GM20431 (cell line): ENCODE measurements around the gene ST7.

Source experiments
- in situ Hi-C: fragments of 300-500 bp; cut with MseI, MboI; formaldehyde crosslinking; loops from one replicate; pipeline ENCODE4 v1.15.0; 2020; ENCODE audit warnings: low sequenced_read_pairs; ENCODE audit not compliant: unreplicated experiment

ST7 gene

GRCh38 chr7:117114272-117114671, 161.0 kb downstream of the ST7 start:
- in situ Hi-C loops = no loop called here

GRCh38 chr7:117116211-117116610, 162.9 kb downstream of the ST7 start:
- in situ Hi-C loops = no loop called here

- in situ Hi-C loops = no loop called here
These were observed 163.9 kb downstream of the ST7 start for GRCh38 chr7:117117172-117117571.

- in situ Hi-C loops = no loop called here
These were observed 165.4 kb downstream of the ST7 start for GRCh38 chr7:117118579-117119180.

GRCh38 chr7:117119192-117119924, 166.1 kb downstream of the ST7 start:
- in situ Hi-C loops = no loop called here

- in situ Hi-C loops = loop anchor here (10.0 kb wide), 1 partner anchor 186 kb away; no protein-coding TSS in a partner anchor
These were observed 167.0 kb downstream of the ST7 start for GRCh38 chr7:117120321-117120720.

GRCh38 chr7:117122036-117122435, 168.7 kb downstream of the ST7 start:
- in situ Hi-C loops = loop anchor here (10.0 kb wide), 1 partner anchor 187 kb away; no protein-coding TSS in a partner anchor

- in situ Hi-C loops = loop anchor here (10.0 kb wide), 1 partner anchor 188 kb away; no protein-coding TSS in a partner anchor
These were observed 169.2 kb downstream of the ST7 start for GRCh38 chr7:117122536-117122935.

GRCh38 chr7:117123311-117123926, 170.1 kb downstream of the ST7 start:
- in situ Hi-C loops = loop anchor here (10.0 kb wide), 1 partner anchor 189 kb away; no protein-coding TSS in a partner anchor

GRCh38 chr7:117124591-117125220, 171.4 kb downstream of the ST7 start:
- in situ Hi-C loops = loop anchor here (10.0 kb wide), 1 partner anchor 190 kb away; no protein-coding TSS in a partner anchor

- in situ Hi-C loops = loop anchor here (10.0 kb wide), 1 partner anchor 192 kb away; no protein-coding TSS in a partner anchor
These were observed 173.4 kb downstream of the ST7 start for GRCh38 chr7:117126676-117127075.

GRCh38 chr7:117127585-117128168, 174.4 kb downstream of the ST7 start:
- in situ Hi-C loops = loop anchor here (10.0 kb wide), 1 partner anchor 193 kb away; no protein-coding TSS in a partner anchor

GRCh38 chr7:117129521-117129955, 176.2 kb downstream of the ST7 start:
- in situ Hi-C loops = loop anchor here (10.0 kb wide), 1 partner anchor 195 kb away; no protein-coding TSS in a partner anchor

GRCh38 chr7:117130262-117130661, 177.0 kb downstream of the ST7 start:
- in situ Hi-C loops = no loop called here

GRCh38 chr7:117132321-117133120, 179.2 kb downstream of the ST7 start:
- in situ Hi-C loops = no loop called here

- in situ Hi-C loops = no loop called here
These were observed 179.8 kb downstream of the ST7 start for GRCh38 chr7:117133125-117133524.

- in situ Hi-C loops = no loop called here
These were observed 181.1 kb downstream of the ST7 start for GRCh38 chr7:117134411-117134810.

GRCh38 chr7:117134889-117135552, 181.7 kb downstream of the ST7 start:
- in situ Hi-C loops = no loop called here

GRCh38 chr7:117135553-117135891, 182.2 kb downstream of the ST7 start:
- in situ Hi-C loops = no loop called here
